GM19455 (cell line): Measurements from ENCODE around the gene ALPK1.
A peak's percentile ranks its signal among the peaks of the same experiment; 100 is the strongest.
"Not testable (repeated sequence)": the region's sequence is repeated elsewhere in the genome, so short reads cannot be mapped to it uniquely, and the experiment has no call there.

ENCODE experiments used
- ATAC-seq: cut with Tn5 transposase; IDR thresholded peaks from one replicate; pipeline ENCODE4 v1.9.1; 2021; ENCODE audit not compliant: unreplicated experiment

Gene ALPK1

DNA sequence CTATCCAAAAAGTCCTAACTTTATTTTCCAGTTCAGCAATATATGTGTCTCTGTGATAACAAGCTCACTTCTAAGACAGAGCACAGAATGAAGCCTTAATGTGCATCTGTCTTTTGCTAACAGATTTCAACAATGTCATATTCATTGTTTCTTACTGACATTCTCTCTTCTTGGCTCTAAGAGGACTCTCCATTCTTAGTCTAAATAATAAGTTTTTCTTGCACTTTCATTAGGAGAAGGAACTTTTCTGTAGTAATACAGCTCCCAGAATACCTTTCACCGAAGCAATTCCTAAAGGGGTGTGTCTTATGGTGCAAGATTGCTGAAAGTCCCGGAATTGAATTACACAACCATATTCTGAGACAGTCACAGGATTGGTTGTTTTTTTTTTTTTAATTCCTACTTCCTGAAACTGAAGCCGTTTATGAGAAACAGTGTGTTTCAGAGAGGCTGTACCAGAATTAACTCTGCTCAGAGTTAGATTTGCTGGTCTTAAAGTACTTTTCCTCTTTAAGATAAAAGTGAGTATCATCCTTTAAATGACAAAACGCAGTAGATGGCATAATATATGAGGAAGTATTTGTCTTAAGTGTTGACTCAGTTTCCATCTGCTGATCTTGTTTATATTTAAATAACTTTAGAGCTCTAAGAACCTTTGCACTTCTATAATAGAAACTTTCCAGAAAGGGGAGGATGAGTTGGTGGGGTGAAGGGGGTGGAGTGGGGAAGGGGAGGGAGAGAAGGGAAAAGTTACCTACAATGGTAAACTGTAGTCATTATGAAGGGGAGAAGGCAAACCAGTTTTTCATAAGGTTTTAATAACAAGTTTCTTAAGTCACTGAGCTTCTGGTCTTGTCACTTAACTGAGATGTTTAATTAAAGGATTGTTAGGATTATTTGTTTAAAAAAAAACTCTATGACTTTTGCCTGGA lies at the start of gene ALPK1:
ALPK1 (plus strand) TSS at position 421 of the 932 bp plus-strand sequence.
- ATAC-seq = peak; percentile 87

DNA sequence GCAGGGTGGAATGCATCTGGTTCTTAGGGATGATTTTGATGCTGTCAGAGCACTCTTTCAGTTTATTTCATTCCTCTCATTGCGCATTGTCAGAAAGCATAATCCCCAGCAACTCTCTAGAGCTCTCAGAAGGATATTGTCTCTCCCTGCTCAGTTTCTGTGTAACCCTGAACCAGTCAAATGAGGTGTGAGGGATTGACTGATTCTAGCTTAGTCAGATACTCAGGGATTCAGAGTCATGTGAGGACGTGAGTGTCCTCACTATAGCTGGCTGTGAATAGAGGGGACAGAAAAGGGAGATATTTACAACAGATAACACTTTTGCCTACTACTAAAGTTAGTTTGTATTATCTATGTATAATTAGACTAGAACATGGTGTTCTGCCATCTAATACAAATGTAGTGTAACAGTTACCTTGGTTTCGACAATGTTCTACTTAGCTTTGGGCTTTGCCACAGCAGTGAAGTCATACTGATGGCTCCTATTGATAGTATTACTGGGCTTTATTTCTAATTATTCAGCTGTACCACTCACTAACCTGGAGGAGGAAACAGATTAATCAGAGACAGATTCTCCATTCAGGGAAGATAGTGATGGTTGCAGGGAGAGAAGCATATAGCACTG lies 46.0 kb upstream of the ALPK1 start:
- ATAC-seq = no peak

DNA sequence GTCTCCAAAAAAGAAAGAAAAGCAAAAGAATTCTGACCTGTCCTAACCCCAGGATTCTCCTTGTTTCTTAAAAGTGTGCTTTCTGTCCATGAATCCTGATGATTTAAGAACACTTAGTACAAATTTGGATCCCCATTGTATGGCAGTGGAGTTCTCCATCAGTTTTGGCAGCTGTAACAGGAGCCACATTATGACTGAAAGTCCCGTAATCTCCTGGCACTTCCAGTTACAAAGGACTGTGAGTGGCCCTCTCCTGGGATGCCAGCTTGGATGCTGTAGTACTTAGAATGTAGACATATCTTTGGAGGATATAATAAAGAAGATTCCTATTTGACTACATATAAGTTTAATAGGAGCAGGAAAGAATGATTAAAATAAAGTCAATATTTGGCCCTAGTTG lies 44.9 kb upstream of the ALPK1 start:
- no peak for ATAC-seq

DNA sequence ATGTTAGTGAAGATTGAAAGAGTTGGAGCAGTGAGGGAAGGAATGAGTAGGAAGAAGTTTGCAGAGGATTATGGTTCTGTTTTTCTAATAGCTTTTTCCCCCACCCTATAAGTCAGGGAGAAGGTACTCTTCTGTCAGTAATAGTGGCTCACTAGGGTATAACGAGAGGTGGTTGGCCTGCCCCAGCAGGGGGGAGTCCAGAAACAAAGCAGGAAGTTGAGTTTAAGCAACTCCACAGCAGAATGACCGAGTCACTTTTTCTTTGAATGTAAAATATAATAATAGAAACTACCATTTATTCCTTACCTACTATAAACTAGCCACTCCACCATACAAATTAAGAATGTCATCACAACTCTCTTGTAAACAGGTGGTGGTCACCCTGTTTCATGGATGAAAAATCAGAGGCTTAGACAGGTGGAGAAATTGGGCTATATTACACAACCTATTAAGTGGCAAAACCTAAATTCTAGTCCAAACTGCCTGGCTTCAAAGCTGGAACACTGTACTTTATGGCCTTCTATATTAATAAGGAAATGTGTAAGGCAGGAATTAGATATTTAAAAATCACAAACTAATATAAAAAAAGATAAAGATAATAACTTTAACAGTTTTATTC lies 43.7 kb upstream of the ALPK1 start:
- ATAC-seq = peak; percentile 59

DNA sequence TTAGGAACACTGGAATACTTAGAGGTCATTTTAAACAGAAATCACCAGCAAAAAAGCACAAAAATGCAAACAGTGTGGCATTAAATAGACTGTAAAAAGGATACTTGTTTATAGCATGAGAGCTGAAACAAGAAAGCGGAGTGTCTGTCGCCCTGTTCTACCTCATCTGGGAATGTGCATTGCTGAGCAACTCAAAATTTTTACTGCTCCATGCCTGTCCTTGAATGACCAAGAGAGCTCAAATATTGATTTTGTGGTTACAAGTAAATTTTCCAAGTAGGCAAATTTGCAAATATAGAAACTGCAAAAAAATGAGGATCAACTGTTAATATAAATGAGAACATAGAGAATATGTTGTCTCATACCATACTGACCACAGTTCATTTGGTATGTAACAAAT lies 40.1 kb upstream of the ALPK1 start:
- no peak for ATAC-seq

DNA sequence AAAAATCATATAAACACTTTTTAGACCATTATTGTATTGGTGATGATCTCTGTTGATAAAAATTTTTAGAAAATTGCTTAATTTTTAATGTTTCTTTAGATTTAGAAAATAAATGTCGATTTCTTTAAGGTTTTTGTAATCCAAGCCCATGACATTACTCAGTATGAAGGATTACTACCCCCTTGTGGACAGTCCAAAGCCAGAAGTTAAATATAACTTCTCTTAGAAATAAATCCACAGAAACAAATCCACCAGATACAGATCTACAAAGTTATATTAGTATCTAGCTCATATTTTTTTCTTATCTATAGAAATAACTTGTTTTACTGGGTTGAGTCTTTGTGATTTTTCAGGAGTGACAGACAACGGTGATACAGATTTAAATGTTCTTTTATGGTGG lies 30.3 kb upstream of the ALPK1 start:
- ATAC-seq = no peak

DNA sequence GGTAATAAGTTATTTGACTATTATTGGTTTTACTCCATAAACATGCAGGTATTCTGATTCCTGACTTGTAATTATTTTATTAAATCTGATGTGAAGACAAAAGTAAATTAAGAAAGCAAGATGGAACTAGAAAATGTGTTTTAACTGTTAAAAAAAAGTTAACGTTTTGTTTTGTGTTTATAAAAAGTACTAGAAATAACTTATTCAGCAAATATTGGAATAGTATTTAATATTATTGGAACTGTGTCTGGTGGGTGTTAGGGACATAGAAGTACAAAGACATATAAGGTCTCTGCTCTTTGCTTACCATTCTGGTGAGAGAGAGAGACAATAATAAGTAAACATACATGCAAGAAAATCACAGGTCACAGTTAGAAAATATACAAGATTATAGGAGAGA lies 27.1 kb upstream of the ALPK1 start:
- ATAC-seq = no peak

DNA sequence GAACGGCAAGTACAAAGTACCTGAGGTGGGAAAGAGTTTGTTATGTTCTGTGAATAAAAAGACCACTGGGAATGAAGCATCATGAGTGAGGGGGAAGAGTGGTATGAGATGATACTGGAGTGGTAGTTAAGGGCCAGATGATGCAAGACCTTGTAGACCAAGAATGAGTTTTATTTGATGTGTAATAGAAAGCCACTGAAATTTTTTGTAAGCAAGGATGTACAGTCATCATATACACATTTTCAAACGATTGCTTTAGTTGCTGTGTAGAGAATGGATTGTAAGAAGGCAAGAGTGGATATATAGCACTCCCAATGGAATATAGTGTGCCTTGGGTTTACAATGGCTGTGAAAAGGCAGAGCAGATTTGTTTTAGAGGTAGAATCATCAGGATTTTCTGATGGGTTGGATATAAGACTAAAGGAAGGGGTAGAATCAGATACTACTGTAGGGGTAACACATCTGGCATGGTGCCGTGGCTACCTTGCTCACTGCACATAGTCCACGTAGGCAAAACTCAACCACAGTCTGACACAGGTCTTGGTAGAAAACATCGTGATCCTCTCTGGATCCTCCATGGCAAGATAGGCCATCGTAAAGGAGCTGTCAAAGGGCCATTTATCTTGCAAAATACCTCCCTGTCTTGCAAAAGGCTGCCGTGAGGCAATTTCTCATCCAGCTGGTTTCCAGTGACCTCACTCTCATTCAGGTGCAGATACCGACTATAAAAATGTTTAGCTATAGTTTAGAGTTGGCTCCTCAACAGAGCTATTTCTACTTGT lies 26.3 kb upstream of the ALPK1 start:
- ATAC-seq = no peak

DNA sequence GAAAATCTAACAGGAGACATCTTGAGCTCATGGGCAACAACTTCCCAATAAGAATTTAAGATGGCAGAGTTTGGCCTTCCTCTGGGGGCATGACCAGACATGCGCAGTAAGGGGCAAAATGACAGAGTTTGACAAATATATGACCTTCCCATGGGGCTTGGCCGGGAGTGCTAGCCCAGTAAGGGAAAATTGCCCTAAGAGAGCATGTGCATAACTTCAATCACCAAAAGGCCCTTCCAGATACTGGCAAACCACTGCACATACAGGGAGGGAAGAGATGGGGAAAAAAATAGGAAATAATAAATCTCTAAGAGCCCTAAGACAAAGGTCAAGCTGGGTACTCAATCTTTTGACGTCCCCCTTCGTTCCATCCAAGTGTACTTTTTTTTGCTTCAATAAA lies 24.9 kb upstream of the ALPK1 start:
- no peak for ATAC-seq

DNA sequence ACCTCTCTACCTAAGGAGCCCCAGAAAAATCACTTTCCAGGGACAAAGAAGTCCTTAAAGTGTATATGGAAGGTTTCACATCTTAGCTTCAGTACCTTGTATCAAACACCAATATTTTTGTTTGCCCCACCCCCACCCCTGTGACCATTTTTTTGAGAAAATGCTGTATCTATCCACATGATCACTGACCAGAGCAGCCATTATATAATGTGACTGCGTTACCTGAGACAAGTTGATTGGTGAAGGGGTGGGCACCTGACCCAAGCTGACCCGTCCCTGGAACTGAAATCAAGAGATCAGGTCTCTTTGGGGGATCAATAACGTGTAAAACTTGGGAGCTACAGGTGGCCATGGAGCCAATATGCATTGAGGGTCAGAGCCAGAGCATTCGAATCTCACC lies 22.2 kb upstream of the ALPK1 start:
- ATAC-seq = no peak

DNA sequence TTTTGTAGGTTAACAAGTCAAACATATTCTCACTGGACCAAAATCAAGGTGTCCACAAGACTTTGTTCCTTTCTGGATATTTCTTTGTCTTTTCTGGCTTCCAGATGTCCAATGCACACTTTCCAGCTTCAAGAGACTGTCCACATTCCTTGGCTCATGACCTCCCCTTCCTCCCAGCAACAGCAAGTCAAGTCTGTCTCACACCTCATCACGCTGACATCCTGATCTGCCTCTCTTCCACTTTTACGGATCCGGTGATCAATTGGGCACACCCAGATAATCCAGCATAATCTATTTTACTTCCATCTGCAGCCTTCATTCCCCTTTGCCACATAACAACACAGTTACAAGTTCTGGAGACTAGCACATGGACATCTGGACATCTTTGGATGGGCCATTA lies 21.1 kb upstream of the ALPK1 start:
- ATAC-seq = no peak

DNA sequence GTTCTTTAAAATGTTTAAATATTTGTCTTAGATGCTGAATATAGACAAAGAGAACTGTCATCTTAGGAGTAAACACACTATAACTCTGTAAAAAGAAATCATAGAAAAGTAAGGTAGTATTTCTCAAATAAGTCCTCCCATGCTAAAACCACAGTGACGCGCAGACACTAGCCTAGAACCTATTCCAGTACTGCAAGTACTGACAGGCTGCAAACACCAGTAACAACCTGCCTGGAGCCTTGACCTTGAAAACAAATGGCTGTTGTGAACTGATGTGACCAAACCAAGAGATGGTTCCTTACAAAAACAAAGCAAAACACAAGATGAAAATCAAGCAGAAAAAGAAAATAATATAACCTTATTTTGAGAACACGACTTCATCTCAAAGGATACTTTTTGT lies 19.9 kb upstream of the ALPK1 start:
- ATAC-seq = no peak

DNA sequence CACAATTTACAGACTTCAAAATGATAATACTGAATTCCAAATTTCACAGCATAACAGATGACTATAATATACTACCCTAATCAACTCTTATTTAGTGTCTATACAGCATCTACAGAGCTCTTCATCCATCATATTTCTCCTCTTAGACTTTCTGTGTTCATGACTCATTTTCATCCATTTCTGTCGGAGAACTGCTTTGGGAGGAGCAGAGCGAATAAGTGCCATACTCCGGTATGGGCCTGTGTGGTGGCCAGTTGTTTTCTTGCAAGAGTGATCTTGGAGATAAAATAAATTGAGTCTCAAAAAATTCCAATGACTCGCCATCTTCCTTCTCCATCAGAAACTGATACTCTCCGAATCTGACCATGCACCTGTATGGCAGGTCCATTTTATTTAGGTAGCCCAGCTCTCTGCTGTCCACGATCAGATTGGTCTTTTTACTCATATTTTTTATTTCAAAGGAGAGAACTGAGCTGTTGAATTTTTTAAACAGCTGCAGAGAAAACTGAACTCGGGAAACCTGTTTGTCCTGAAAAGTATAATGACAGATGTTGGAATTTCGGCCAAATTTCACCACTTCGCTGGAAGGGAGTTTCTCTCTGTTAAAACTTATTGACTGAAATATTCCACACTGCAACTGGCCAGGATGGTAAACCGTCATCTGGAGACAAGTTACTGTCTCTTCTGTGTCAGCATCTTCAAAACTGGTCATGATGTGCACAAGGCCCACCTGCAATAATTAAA lies 19.3 kb upstream of the ALPK1 start:
- no peak for ATAC-seq

DNA sequence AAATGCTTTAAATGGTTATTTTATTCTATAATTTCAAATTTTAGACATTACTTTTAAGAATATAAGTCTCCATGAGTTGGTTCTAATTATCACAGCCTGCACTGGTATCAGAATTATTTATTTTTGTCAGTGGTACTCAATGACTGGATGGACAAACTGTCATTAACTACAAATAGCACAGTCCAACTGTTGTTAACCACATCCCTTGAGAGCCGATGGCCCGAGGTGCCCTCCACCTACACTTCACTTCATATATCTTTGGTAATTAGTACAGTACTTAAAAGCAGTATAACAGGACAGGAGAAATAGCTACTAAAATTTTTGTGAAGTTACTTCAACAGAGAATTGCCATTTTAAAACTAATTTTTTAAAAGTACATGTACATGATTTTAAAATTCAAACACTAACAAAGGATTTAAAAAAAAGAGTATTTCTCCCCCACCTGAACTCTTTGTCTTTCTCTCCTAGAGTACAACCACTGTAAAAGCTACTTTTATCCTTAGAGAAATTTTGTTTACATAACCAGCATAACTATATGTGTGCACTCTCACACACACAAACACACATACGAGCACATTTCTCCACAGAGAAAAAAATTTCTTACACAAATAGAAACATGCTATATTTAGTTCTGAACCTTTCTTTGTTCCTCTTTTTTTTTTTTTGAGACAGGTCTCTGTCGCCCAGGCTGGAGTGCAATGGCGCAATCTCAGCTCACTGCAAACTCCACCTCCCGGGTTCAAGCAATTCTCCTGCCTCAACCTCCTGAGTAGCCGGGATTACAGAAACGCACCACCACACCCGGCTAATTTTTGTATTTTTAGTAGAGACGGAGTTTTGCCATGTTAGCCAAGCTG lies 17.9 kb upstream of the ALPK1 start:
- peak; percentile 74 for ATAC-seq

DNA sequence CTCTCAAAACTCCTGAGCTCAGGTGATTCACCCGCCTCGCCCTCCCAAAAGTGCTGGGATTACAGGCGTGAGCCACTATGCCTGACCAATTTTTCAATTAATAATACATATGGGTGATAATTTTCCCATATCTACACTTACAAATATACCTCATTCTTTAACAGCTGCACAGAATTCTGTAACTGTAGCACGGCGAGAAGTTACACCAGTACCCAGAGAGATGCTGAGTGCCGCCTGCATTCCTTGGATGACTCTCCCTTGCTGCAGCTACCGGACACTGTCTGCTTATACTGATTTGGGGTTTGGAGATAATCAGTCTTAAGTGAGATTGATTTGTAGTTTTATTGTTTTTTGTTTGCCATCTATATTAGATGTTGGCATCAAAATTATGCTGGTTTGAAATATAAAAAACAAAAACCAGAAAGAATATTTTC lies 17.3 kb upstream of the ALPK1 start:
- peak; percentile 34 for ATAC-seq

DNA sequence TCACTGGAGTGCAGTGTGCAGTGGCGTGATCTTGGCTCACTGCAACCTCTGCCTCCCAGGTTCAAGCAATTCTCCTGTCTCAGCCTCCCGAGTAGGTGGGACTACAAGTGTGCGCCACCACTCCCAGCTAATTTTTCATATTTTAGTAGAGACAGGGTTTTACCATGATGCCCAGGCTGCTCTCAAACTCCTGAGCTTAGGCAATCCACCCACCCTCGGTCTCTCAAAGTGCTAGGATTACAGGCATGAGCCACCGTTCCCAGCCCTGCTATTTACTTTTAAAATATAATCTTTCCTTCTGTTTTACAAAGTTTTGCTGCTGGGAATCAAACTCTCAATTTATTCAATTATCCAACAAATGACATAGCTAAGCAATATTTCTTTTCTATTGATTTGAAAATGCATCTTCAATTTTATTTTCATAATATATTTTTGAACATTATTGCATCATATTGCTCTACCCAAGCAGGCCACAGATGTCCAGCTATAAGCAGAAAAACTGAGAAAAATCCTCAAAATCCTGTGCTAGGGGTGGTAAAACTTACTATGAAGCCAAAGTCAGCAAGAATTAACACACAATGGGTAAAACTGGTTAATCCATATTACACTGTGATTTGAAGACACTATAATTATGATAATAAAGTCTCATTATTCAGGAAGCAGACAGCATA lies 16.6 kb upstream of the ALPK1 start:
- ATAC-seq = no peak

DNA sequence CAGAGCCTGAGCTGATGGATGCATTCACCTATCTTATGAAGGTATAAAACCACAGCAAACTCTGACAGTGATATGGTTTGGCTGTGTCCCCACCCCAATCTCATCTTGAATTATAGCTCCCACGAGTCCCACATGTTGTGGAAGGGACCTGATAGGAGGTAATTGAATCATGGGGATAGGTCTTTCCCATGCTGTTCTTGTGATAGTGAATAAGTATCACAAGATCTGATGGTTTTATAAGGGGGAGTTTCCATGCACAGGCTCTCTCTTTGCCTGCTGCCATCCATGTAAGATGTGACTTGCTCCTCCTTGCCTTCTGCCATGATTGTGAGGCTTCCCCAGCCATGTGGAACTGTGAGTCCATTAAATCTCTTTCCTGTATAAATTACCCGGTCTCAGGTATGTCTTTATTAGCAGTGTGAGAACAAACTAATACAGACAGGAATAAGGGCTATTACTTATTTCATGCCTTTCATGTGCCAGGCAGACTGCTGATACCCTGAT lies 15.2 kb upstream of the ALPK1 start:
- not testable (repeated sequence) for ATAC-seq

DNA sequence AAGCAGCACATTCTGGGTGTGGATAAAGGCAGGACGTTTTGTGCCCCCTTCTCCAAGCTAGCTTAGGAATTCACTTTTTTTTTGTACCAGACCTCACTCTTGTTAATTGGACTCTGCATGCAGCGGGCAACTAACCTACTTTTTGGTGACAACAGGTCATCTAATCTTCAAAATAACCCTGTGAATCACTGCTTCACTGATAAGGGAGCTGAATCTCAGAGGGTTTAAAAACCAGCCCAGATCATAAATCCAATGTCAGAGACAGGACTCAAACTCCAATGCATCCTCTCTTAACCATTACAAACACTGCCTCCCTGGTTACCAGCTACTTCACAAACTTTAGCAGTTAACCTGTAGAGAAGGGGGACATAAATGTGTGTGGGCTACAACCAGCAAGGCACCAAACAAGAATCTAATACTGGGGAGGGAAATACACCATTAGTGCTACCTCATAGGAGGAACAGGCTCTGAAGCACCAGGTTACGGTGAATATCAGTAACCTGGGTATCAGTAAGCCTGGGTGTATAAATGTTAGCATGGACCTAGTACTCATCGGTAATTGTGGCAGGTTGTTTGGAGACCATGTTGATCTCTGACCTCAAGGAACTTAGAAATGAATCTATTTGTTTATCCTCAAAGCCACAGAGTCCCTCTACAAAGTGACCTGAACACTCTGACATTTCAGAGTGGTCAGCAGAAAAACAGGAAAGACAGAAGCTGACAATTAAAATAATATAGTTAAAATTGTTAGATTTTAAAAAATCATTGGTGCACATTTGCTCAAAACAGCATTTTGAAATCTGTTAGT lies 14.1 kb upstream of the ALPK1 start:
- ATAC-seq = no peak
